ENCODE results near the gene SERHL2. TPM values are rescaled to one million over a fixed set of nuclear protein-coding genes. Genes with fewer than 3 reads are reported as not detected.
"Not testable (repeated sequence)": the region's sequence is repeated elsewhere in the genome, so short reads cannot be mapped to it uniquely, and the experiment has no call there.

SERHL2 gene
- total and polyA plus RNA-seq, 2 donors (not counting 3 experiments of a cell fraction or from before 2014, with no cell fraction given), result 0.80 to 2.0 TPM

DNA sequence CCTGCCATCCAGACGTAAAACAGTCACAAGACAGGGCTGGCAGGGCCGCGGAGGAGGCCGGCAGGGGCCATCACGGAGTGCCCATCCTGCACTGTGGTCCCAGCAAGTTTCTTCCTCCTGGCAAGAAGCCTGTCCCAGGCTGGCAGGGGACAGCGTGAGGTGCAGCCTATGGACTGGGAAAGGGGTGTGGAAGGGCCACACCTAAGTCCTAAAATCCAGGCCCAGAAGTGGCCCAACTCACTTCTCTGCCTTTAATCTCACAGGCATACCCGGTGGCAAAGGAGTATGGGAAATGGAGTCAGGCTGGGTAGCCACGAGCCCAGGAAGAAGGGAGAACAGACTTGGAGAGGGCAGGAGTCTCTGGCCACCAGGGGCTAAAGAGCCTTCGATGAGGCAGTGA, 16.8 kb downstream of the SERHL2 start:
- dilution Hi-C loops (cut with MboI; ENCODE audit: extremely low pct_ligation_motif_present, low sequenced_read_pairs); BruUV-seq (replicated peaks): not testable (repeated sequence)
- CTCF ChIA-PET, result interaction anchor here (1.1 kb wide), 1 partner anchor 11 kb away, joined by 3 read pairs; no protein-coding TSS in a partner anchor

GRCh38 chr22:42571068-42571467, 17.3 kb downstream of the SERHL2 start:
- H2AFZ ChIP-seq (ENCODE audit: low read depth, low read length); H4K20me1 ChIP-seq (replicated peaks; ENCODE audit: control insufficient read depth, extremely low read depth, insufficient read depth, low read length); DNase-seq (ENCODE audit: low read depth, low spot score); FAIRE-seq; H3K4me2 ChIP-seq (ENCODE audit: insufficient read depth, low read length); POLR2A ChIA-PET; CTCF ChIA-PET; H3K36me3 ChIP-seq (ENCODE audit: control insufficient read depth in 2 of 2, extremely low read depth in 1 of 2, insufficient read depth in 2 of 2, low read length in 2 of 2); H3K27ac ChIP-seq (ENCODE audit: insufficient read depth, low read depth, low read length); H3K9me3 ChIP-seq (replicated peaks; ENCODE audit: control insufficient read depth, insufficient read depth, low read length); H3K79me2 ChIP-seq (ENCODE audit: control insufficient read depth, insufficient read depth, low read length); H3K4me1 ChIP-seq (ENCODE audit: control insufficient read depth, extremely low read depth, insufficient read depth, low read length); H3K9ac ChIP-seq (replicated peaks; ENCODE audit: extremely low read depth, insufficient read depth, low read length); H3K27me3 ChIP-seq (ENCODE audit: control insufficient read depth in 2 of 2, insufficient read depth in 2 of 2, low read length in 2 of 2); H3K4me3 ChIP-seq (replicated peaks in 1 of 3; ENCODE audit: insufficient read depth in 1 of 3, low read depth in 1 of 3, low read length in 3 of 3); BruUV-seq (replicated peaks); H3K9me1 ChIP-seq (replicated peaks; ENCODE audit: control insufficient read depth, extremely low read depth, insufficient read depth, low read length); dilution Hi-C loops (cut with MboI; ENCODE audit: extremely low pct_ligation_motif_present, low sequenced_read_pairs): not testable (repeated sequence)
- intact Hi-C loops (cut with micrococcal nuclease), result loop anchor here (10.0 kb wide), 1 partner anchor 1486 kb away; no protein-coding TSS in a partner anchor

More for the DNA sequence above, 16.8 kb downstream of the SERHL2 start:
- POLR2A ChIA-PET; H2AFZ ChIP-seq (ENCODE audit: low read depth, low read length); DNase-seq (ENCODE audit: low read depth, low spot score); H3K27ac ChIP-seq (ENCODE audit: insufficient read depth, low read depth, low read length); H4K20me1 ChIP-seq (replicated peaks; ENCODE audit: control insufficient read depth, extremely low read depth, insufficient read depth, low read length); H3K4me3 ChIP-seq (replicated peaks in 1 of 3; ENCODE audit: insufficient read depth in 1 of 3, low read depth in 1 of 3, low read length in 3 of 3); H3K79me2 ChIP-seq (ENCODE audit: control insufficient read depth, insufficient read depth, low read length); H3K9me3 ChIP-seq (replicated peaks; ENCODE audit: control insufficient read depth, insufficient read depth, low read length); H3K4me2 ChIP-seq (ENCODE audit: insufficient read depth, low read length); FAIRE-seq; H3K9me1 ChIP-seq (replicated peaks; ENCODE audit: control insufficient read depth, extremely low read depth, insufficient read depth, low read length); H3K4me1 ChIP-seq (ENCODE audit: control insufficient read depth, extremely low read depth, insufficient read depth, low read length); H3K9ac ChIP-seq (replicated peaks; ENCODE audit: extremely low read depth, insufficient read depth, low read length); H3K27me3 ChIP-seq (ENCODE audit: control insufficient read depth in 2 of 2, insufficient read depth in 2 of 2, low read length in 2 of 2); H3K36me3 ChIP-seq (ENCODE audit: control insufficient read depth in 2 of 2, extremely low read depth in 1 of 2, insufficient read depth in 2 of 2, low read length in 2 of 2): not testable (repeated sequence)
- intact Hi-C loops (cut with micrococcal nuclease), result loop anchor here (10.0 kb wide), 1 partner anchor 1486 kb away; no protein-coding TSS in a partner anchor

GRCh38 chr22:42574046-42574445, 20.3 kb downstream of the SERHL2 start:
- dilution Hi-C loops (cut with MboI; ENCODE audit: extremely low pct_ligation_motif_present, low sequenced_read_pairs); H2AFZ ChIP-seq (ENCODE audit: low read depth, low read length); POLR2A ChIA-PET; H3K9me3 ChIP-seq (replicated peaks; ENCODE audit: control insufficient read depth, insufficient read depth, low read length); BruUV-seq (replicated peaks); H3K4me3 ChIP-seq (replicated peaks in 1 of 3; ENCODE audit: insufficient read depth in 1 of 3, low read depth in 1 of 3, low read length in 3 of 3); H3K27ac ChIP-seq (ENCODE audit: insufficient read depth, low read depth, low read length); H3K36me3 ChIP-seq (ENCODE audit: control insufficient read depth in 2 of 2, extremely low read depth in 1 of 2, insufficient read depth in 2 of 2, low read length in 2 of 2); H3K9ac ChIP-seq (replicated peaks; ENCODE audit: extremely low read depth, insufficient read depth, low read length); H3K9me1 ChIP-seq (replicated peaks; ENCODE audit: control insufficient read depth, extremely low read depth, insufficient read depth, low read length); H3K27me3 ChIP-seq (ENCODE audit: control insufficient read depth in 2 of 2, insufficient read depth in 2 of 2, low read length in 2 of 2); H4K20me1 ChIP-seq (replicated peaks; ENCODE audit: control insufficient read depth, extremely low read depth, insufficient read depth, low read length); H3K4me2 ChIP-seq (ENCODE audit: insufficient read depth, low read length); H3K79me2 ChIP-seq (ENCODE audit: control insufficient read depth, insufficient read depth, low read length); H3K4me1 ChIP-seq (ENCODE audit: control insufficient read depth, extremely low read depth, insufficient read depth, low read length): not testable (repeated sequence)
- intact Hi-C loops (cut with micrococcal nuclease), result loop anchor here (10.0 kb wide), 1 partner anchor 1489 kb away; no protein-coding TSS in a partner anchor
- CTCF ChIA-PET, result interaction anchor here (0.9 kb wide), 1 partner anchor 245 kb away, joined by 3 read pairs; no protein-coding TSS in a partner anchor
- FAIRE-seq (peak; percentile 96), DNase-seq (ENCODE audit: low read depth, low spot score) (peak; percentile 51)

DNA sequence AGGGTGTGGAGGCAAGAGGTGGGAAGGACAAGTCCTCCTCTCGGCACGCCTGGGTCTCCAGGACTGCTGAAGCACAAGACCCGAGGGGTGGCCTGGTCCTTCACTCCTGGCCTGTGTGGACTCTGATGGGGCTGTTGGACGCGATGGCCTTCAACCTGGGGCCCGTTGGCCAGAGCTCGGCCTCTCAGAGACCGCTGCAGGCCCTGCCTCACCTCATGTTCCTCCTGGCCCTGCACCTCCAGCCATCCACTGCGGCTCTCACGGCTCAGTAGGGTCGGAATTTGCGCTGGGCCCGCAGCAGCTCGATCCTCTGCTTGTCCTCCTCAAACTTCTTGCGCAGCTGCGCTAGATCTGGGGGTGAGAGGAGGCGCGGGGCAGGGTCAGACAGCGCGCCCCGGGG, 20.7 kb downstream of the SERHL2 start:
- BruUV-seq (replicated peaks); DNase-seq (ENCODE audit: low read depth, low spot score); H3K4me2 ChIP-seq (ENCODE audit: insufficient read depth, low read length); H3K9ac ChIP-seq (replicated peaks; ENCODE audit: extremely low read depth, insufficient read depth, low read length); H3K4me3 ChIP-seq (replicated peaks in 1 of 3; ENCODE audit: insufficient read depth in 1 of 3, low read depth in 1 of 3, low read length in 3 of 3); H3K27me3 ChIP-seq (ENCODE audit: control insufficient read depth in 2 of 2, insufficient read depth in 2 of 2, low read length in 2 of 2); H2AFZ ChIP-seq (ENCODE audit: low read depth, low read length); FAIRE-seq; H3K36me3 ChIP-seq (ENCODE audit: control insufficient read depth in 2 of 2, extremely low read depth in 1 of 2, insufficient read depth in 2 of 2, low read length in 2 of 2); H3K27ac ChIP-seq (ENCODE audit: insufficient read depth, low read depth, low read length); H3K9me3 ChIP-seq (replicated peaks; ENCODE audit: control insufficient read depth, insufficient read depth, low read length); dilution Hi-C loops (cut with MboI; ENCODE audit: extremely low pct_ligation_motif_present, low sequenced_read_pairs); H3K79me2 ChIP-seq (ENCODE audit: control insufficient read depth, insufficient read depth, low read length); H3K9me1 ChIP-seq (replicated peaks; ENCODE audit: control insufficient read depth, extremely low read depth, insufficient read depth, low read length); H3K4me1 ChIP-seq (ENCODE audit: control insufficient read depth, extremely low read depth, insufficient read depth, low read length); H4K20me1 ChIP-seq (replicated peaks; ENCODE audit: control insufficient read depth, extremely low read depth, insufficient read depth, low read length); POLR2A ChIA-PET: not testable (repeated sequence)
- CTCF ChIA-PET, result interaction anchor here (0.9 kb wide), 1 partner anchor 245 kb away, joined by 3 read pairs; no protein-coding TSS in a partner anchor
- intact Hi-C loops (cut with micrococcal nuclease), result loop anchor here (10.0 kb wide), 1 partner anchor 1490 kb away; no protein-coding TSS in a partner anchor

Data from endothelial cell of umbilical vein (primary cell).